GM18517 (cell line): Measurements from ENCODE around the gene ANKS4B.
A peak's percentile ranks its signal among the peaks of the same experiment; 100 is the strongest.
"Not testable (repeated sequence)": the region's sequence is repeated elsewhere in the genome, so short reads cannot be mapped to it uniquely, and the experiment has no call there.

ENCODE experiments used
- ATAC-seq: cut with Tn5 transposase; IDR thresholded peaks from one replicate; pipeline ENCODE4 v1.9.1; 2021; ENCODE audit warnings: mild to moderate bottlenecking, moderate library complexity; ENCODE audit not compliant: unreplicated experiment

The ANKS4B gene

DNA sequence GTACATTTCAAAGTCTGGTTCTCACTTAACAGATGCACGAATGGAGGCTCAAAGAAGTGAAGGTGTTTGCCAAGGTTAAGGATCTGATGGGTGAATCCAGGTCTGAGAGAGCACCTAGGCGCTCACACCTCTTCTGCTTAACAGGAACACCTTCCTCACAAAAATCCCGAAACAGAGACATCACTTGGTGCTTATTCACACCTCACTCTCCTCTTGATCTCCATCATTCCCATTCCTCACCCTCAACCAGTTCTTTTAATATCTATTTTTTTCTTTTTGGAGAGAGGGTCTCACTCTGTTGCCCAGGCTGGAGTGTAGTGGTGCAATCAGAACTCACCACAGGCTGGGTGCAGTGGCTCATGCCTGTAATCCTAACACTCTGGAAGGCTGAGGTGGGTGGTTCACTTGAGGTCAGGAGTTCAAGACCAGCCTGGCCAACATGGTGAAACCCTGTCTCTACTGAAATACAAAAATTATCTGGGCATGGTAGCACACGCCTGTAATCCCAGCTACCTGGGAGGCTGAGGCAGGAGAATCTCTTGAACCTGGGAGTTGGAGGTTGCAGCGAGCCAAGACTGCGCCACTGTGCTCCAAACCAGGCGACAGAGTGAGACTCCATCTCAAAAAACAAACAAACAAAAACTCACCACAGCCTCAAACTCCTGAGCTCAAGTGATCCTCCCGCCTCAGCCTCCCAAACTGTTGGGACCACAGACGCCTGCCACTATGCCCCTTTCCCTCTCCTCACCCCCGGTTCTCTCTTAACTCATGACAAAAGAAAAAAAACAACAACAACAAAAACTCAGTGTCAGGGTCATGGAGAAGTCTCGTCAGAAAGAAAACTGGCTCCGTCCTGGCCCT lies 29.5 kb downstream of the ANKS4B start:
- ATAC-seq: no peak

GRCh38 chr16:21263640-21264570 lies 30.4 kb downstream of the ANKS4B start:
- ATAC-seq: peak; percentile 91

DNA sequence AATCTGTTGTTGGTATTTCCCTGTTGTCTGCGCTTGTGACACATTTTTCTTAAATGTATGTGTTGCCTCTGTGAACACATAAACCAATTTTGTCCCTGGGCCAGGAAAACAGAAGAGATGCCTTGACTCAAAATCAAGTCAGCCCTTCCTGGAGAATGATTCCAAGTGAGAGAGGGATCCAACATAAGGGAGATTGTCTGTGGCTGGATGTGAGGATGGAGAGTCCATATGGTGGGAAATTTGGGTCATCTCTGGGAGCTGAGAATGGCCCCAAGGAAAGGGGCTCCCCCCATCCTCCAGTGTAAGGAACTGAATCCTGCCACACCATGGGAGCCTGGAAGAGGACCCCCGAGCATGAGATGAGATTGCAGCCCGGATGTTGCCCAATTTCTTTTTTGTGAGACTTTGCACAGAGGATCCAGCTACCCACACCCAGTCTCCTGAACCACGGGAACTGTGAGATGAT lies 31.1 kb downstream of the ANKS4B start:
- no peak for ATAC-seq

DNA sequence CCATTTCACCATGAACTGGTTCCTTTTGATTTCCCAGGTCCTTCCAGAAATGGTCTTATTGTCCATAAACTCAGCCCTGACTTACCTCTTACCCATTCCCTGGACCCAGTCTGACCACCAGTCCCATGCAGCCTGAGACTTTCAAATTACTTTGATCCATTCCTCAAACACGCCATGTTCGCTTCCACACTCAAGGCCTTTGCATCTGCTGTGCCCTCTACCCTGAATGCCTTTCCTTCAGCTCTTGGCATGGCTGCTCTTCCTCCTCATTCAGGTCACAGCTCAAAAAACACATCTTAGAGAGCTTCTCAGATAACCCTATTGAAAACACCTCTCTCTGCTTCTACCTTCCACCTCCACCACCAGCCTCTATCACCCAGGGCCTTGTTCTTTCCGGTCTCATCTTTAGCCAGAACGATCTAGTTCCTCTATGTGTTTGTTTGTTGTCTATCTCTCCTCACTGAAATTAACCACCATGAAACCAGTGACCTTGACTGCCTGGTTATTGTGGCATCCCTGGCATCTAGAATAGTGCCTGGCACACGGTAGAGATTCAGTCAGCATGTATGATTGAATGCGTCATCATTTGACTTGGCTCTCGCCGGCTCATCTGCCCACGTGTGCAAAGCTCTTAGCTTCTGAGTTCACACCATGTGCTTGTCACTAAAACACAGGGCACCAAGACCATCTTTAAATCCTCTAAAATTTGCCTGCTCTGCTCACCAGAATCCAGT lies 31.8 kb downstream of the ANKS4B start:
- no peak for ATAC-seq

- ATAC-seq: no peak
These were observed 33.8 kb downstream of the ANKS4B start for GRCh38 chr16:21267298-21267697.

DNA sequence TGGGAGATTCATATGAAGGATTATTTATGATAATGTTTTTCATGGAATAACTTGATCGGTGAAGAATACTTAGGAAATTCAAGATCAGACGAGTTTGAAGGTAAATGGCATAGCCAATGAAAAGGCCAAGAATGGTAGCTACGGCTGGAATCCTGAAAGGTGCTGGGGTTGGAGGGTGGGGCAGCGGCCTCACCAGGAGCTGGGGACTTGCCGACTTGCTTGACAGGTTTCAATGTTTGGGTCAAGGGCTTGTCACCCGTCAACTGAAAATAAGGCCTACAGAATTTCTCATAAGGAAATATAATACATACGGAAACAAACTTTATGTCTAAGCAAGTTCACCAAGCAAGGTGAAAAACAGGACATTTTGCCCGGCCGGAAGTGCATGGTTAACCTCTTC lies 34.7 kb downstream of the ANKS4B start:
- ATAC-seq: no peak

DNA sequence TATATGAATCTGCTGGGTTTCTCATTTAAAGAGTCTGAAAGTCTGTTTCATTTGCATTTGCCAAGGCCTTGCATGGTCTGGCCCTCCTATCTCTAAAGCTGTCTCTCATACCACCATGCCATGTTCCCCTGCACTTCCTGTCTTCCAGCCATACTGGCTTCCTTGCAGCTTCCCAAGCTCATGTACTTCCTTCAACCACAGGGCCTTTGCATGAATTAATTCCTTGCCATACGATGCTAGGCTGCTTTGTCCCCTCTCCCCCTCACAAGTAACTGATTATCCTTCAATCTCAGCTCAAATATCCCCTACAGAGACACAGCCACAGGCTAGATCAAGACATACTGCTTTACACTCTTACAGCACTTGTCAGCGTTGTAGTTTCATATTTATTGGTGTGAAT lies 38.8 kb downstream of the ANKS4B start:
- no peak for ATAC-seq

GRCh38 chr16:21272763-21273162 lies 39.3 kb downstream of the ANKS4B start:
- ATAC-seq: not testable (repeated sequence)

GRCh38 chr16:21274172-21274726 lies 40.8 kb downstream of the ANKS4B start:
- no peak for ATAC-seq

DNA sequence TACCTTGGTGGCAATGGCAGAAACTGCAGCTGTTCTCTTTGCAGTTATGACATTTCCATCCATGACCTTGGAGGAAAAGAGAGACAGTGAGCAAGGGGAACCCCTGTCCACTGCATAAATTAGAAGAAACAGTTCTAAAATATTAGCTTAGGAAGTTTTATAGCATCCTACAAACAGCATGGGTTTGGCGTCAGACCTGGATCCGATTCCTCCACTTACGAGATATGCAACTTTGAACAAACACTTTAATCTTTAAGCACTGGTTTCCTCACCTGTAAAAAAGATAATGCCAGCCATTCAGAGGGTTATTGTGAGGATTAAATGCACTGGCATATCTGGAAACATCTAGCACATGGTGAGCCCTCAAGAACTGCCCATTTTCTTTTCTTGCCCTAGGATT lies 42.0 kb downstream of the ANKS4B start:
- ATAC-seq: no peak

DNA sequence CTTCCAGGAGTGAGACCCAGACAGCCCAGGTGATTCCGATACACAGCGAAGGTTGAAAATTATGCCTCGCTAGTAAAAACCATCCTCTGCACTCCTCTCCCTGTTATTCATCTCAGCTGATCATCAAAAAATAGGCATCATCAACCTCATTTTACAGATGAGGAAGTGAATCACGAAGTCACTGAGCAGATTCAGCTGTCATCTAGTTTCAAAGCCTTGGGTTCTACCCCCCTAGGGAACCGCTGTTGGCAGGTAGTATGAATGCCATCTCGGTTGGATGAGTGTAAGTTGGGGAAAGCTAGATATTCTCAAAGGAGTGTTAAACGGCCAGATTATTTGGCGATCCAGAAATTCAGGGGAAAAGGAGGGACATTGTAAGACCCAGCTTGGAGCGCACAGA lies 42.6 kb downstream of the ANKS4B start:
- no peak for ATAC-seq

GRCh38 chr16:21277045-21277926 lies 43.8 kb downstream of the ANKS4B start:
- no peak for ATAC-seq

DNA sequence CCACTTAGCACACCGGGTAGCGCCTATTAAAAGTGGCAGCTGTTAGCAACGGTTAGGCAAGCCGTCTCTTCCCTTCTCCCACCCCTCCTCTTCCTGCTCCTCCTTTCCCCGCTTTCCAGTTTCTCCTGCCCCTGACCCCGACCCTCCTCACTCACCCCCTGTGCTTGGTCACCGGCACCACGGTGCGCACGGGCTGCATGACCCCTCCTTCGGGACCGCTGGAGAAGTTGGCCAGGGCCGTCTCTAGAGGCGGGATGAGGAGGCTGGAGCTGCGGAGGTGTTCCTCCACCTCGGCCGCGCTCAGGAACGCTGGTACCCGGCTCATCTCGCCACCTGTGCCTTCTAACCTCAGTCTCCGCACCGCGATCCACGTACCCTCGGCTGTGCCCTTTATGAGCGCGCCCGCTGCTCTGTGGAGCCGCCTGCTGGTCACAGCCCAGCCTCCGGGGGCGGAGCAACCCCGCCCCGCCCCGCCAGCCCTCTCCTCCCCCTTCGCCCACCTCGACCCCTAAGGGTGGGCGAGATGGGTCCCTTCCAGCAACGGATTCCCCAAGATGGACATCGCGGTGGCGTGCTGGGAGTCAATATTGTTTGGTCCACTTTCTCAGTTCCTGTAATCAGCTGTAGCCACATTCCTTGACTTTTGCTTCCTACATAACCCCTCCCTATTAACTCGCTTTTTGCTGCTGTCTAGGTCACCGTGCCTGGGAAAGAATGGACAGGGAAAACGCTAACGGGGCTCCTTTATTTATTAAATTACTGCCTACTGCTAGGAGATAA lies 44.6 kb downstream of the ANKS4B start, which contains the start of gene CRYM:
TSS of gene CRYM (minus strand) at position 364 of the 780 bp plus-strand sequence. CDS start at position 325, 39 bp downstream.
- ATAC-seq: no peak

GRCh38 chr16:21279501-21279900 lies 46.0 kb downstream of the ANKS4B start:
- no peak for ATAC-seq

GRCh38 chr16:21281698-21282389 lies 48.3 kb downstream of the ANKS4B start:
- no peak for ATAC-seq

DNA sequence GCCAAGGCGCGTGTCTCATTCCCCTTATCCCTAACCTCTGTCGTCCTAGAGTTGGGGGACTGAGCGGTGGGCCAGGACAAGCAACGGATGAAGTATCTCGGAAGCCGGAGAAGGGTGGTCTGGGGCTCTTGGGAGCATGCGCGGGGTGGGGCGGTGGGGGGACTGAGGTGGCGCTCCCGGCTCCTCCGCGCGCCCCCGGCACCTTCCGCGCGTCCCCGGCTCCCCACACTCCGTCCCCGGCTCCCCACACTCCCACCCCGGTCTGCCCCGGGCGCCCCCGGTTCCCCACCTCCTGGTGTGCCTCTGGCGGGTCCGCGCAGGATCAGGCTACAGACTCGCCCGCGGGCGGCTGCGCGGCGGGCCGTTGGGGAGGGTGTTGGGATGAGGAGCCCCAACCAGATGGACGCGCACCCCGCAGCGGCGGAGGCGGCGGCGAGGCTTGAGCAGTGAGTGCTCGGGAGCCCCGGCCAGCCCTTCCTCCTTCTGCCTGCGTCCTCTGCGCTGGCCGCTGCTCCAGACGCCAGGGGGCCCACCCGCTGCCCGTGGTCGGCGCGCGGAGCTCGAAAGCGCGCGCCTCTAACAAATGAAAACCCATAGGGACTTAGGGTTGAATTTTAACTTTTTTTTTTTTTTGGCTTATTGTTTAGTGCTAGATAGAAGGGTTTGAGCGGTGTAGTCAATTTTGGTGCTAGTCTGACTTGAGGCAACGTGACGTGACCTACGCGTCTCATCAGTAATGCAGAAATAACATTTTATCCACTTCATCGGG lies 50.2 kb downstream of the ANKS4B start:
- ATAC-seq: no peak

DNA sequence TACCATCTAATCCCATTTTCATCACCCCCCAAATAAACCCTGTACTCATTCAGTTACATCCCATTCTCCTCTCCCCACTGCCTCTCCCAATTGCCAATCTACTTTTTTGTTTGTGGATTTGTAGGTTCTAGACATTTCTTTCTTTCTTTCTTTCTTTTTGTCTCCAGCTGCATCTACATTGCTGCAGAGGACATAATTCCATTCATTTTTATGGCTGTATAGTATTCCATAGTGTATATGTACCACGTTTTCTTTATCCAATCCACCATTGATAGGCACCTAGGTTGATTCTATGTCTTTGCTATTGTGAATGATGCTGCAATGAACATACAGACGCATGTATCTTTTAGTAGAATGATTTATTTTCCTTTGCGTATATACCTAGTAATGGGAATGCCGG lies 50.9 kb downstream of the ANKS4B start:
- ATAC-seq: no peak
